ENCODE data around the gene HAPLN2. TPM values are rescaled to one million over a fixed set of nuclear protein-coding genes. Genes with fewer than 3 reads are reported as not detected.
A peak's percentile ranks its signal among the peaks of the same experiment; 100 is the strongest.
"Not testable (repeated sequence)": the region's sequence is repeated elsewhere in the genome, so short reads cannot be mapped to it uniquely, and the experiment has no call there.

The HAPLN2 gene
- total RNA-seq, 2 donors from 2014 or later = 3.8 TPM; not detected in 1

DNA sequence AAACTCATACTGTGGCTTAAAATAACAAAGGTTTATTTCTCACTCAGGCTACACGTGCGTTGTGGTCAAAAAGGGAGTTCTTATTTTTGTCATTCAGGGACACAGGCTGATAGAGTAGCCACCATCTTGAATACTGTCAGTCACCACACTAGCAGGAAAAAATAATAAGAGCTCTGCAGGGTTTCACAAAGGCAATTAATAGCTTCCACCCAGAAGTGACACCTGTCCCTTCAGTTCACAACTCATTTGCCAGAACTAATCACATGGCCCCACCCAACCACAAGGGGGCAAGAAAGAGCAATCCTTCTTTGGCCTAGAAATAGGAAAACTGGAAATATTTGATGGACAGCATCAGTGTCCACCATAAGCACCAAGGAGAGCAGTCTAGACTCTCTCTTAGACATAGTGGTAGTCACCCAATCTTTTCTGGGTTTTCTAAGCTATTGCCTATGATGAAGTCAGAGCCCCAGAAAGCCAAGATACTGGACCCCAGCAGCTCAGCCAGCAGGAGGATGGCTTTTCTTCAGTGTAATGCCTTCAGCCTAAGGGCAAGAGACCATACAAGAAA, 8.2 kb downstream of the HAPLN2 start:
- ATAC-seq = no peak
- Mint-ChIP-seq H3K9me3 (no peaks in the 10 kb centered on the region), H3K36me3 (peaks cover 0 to 4% of the 10 kb centered on the region in 2 donors), H3K27ac (no peak overlapping the region)
- no peak for DNase-seq (ENCODE audit: low spot score in 2 of 2)

DNA sequence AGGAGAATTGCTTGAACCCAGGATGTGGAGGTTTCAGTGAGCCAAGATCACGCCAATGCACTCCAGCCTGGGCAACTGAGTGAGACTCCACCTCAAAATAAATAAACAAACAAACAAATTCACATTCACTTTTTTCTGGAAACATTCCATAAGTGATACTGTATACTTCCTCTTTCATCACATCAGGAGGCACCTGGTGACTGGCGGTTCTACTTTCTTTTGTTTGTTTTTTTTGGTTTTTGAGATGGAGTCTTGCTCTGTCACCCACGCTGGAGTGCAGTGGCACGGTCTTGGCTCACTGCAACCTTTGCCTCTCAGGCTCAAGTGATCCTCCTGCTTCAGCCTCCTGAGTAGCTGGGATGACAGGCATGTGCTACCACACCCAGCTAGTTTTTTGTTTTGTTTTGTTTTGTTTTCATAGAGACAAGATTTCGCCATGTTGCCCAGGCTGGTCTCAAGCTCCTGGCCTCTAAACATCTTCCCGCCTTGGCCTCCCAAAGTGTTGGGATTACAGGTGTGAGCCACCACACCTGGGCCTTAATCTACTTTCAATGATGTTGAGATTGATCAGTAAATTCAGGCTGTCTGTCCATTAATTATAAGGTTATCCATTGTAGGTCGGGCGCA, 10.7 kb downstream of the HAPLN2 start:
- no peaks in the 10 kb centered on the region for H3K9me3 Mint-ChIP-seq
- DNase-seq (ENCODE audit: low spot score in 2 of 2) (no peak), ATAC-seq (no peak)
- H3K27ac Mint-ChIP-seq = no peak overlapping the region
- peaks cover 0 to 4% of the 10 kb centered on the region in 2 donors for H3K36me3 Mint-ChIP-seq

DNA sequence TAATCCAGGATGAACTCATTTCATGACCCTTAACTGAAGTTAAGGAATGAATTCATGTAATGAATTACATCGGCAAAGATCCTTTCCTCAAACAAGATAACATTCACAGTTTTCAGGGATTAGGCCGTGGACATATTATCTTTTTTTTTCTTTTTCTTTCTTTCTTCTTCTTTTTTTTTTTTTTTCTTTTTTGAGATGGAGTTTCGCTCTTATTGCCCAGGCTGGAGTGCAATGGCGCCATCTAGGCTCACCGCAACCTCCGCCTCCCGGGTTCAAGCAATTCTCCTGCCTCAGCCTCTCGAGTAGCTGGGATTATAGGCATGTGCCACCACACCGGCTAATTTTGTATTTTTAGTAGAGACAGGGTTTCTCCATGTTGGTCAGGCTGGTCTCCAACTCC, 11.9 kb downstream of the HAPLN2 start:
- not testable (repeated sequence) for H3K9me3 Mint-ChIP-seq; H3K36me3 Mint-ChIP-seq; H3K27ac Mint-ChIP-seq; DNase-seq (ENCODE audit: low spot score in 2 of 2); ATAC-seq

DNA sequence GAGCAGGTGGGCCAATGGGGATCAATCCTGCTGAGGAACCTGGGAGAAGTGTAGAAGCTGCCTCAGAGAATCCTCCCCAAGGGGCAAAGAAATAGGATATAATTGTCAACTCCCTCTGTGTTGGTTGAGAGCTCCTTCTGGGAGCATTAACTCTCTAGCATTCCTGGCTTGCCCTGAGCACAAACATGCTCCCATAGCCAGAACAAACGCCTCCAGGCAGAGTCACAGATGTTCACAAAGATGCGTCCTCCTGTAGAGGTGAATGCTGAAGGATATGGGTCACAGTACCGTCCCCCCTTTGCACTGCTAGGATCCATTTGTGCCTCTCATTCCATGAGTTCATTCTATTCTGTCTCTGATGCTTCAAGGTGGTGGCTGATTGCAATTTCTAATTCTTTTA, 13.1 kb downstream of the HAPLN2 start:
- DNase-seq (ENCODE audit: low spot score in 2 of 2) (no peak), ATAC-seq (no peak)
- Mint-ChIP-seq H3K27ac (peak overlapping the region in 1 of 2 donors; percentile 12), H3K9me3 (no peaks in the 10 kb centered on the region), H3K36me3 (no peaks in the 10 kb centered on the region)

DNA sequence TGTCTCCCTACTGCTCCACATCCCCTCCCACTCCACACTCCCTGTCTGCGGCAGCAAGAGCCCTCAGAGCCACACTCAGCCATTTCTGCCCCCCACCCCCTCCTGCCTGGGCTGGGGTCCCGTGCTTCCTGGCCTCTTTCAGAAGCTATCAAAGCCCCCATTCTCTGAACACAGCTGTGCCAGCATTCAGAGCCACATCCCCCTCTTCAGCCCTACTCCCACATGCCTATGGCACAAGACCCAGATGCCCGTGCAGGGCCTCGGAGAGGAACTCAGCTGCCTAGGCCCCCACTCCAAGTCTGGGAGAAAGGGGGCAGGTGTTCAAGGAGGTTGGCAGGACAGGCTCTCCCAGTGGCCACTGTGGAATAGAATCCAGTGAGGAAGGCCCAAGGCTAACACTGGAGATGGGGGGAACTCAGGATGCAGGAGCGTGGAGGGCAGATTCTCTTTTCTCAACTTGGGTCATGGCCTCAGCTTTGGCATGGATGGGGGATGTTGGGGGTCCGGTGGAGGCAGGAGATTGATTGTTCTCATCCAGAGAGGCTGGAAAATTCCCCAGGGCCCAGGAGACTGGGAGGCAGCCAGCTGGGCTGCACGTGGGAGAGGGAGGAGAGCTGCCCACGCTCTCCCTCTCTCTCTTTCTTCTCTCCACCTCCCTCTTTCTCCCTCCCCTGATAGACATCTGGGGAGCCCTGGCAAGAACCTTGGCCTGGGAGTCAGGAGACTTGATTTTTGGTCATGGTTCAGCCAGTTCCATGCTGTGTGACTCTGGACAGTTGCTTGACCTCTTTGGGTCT, 19.2 kb downstream of the HAPLN2 start:
- Mint-ChIP-seq H3K27ac (no peak overlapping the region), H3K36me3 (peaks cover 0 to 7% of the 10 kb centered on the region in 2 donors), H3K9me3 (no peaks in the 10 kb centered on the region)
- DNase-seq (ENCODE audit: low spot score in 2 of 2) (no peak), ATAC-seq (no peak)

DNA sequence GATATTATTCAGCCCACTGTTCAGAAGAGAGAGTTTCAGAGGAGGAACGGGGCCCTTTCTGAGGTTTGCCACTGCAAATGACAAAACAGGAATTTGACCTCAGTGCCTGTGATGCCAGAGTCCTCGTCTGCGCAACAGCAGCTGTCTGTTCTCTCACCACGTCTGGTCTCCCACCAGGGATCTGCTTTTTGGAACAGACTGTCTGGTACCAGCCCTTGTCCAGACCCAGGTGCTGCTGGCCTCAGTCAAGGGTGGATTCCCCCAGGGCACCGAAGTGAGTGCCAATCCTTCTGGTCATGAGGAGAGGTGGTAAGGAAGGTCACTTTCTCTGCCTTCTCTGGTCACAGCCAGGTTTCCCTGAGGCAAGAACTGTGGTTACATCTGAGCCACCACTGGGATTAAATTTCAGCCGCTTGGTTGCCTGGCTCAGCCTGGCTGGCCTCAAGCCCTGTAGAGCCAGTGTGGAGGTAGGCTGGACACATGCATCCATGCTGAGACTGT, 20.4 kb downstream of the HAPLN2 start:
- DNase-seq (ENCODE audit: low spot score in 2 of 2) = no peak

DNA sequence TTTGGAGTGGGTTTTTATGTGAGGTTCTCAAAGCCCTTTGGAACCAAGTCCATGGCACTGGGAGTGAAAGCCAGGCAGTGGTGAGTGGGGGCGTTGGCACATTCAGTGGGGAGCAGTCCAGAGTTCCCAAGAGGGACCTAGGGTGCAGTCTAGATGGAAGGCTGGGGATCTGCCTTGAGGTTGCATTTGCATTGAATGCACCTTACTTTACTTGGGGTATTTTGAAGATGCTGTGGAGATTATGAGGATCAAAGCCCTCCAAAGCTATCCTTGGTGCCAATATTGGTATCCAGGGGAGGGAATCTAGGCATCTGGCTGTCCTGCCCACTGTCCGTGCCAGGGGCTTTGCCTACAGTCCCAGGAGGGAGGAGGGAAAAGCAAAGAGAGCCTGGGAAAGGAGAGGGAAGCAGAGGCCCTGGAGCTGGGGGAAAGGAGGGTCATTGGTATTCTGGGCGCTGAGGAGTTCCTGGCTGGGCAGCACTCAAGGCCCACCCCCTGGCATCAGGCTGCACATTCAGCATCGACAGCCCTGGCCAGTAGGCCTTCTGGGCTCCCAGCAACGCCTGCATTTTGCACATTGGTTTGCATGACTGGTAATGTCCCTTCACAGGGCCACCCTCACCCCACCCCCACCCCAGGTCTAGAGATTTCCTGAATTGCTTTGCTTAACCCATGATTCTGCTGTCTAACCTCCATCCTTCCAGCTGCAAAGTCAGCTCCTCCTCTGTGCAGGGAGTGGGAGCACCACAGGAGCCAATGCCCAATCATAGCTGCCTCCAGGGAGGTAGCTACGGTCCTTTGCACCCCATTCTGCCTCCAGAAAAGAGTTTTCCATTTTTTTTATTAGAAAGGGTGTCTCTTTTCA, 21.9 kb downstream of the HAPLN2 start:
- DNase-seq (ENCODE audit: low spot score in 2 of 2) = no peak
- no peaks in the 10 kb centered on the region for H3K9me3 Mint-ChIP-seq
- H3K36me3 Mint-ChIP-seq = peaks cover 0 to 7% of the 10 kb centered on the region in 2 donors
- ATAC-seq = no peak
- no peak overlapping the region for H3K27ac Mint-ChIP-seq

More for the DNA sequence above, 20.4 kb downstream of the HAPLN2 start:
- Mint-ChIP-seq H3K36me3 (peaks cover 0 to 7% of the 10 kb centered on the region in 2 donors), H3K27ac (no peak overlapping the region), H3K9me3 (no peaks in the 10 kb centered on the region)
- ATAC-seq = no peak

DNA sequence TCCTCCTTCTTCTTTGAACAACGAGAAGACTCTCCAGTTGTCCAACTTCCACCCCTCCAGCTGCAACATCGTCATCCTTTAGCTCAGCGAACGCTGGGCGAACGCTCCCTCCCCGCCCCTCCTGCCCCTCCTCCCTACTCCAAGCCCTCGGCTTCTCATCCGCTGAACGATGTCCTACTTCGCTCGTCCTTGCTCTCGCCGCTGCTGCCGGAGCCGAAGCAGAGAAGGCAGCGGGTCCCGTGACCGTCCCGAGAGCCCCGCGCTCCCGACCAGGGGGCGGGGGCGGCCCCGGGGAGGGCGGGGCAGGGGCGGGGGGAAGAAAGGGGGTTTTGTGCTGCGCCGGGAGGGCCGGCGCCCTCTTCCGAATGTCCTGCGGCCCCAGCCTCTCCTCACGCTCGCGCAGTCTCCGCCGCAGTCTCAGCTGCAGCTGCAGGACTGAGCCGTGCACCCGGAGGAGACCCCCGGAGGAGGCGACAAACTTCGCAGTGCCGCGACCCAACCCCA, 22.6 kb downstream of the HAPLN2 start, which contains the start of gene BCAN:
Gene BCAN, plus strand, starts transcription at position 357 of the 504 bp plus-strand sequence. CDS start 3,938 bp downstream, outside the sequence.
- Mint-ChIP-seq H3K27ac (no peak within 1 kb of the TSS), H3K36me3 (peaks cover 0 to 7% of the 10 kb centered on the region in 2 donors), H3K9me3 (no peaks in the 10 kb centered on the region)
- peak; percentile 28 to 36 for ATAC-seq
- DNase-seq (ENCODE audit: low spot score in 2 of 2) = no peak

DNA sequence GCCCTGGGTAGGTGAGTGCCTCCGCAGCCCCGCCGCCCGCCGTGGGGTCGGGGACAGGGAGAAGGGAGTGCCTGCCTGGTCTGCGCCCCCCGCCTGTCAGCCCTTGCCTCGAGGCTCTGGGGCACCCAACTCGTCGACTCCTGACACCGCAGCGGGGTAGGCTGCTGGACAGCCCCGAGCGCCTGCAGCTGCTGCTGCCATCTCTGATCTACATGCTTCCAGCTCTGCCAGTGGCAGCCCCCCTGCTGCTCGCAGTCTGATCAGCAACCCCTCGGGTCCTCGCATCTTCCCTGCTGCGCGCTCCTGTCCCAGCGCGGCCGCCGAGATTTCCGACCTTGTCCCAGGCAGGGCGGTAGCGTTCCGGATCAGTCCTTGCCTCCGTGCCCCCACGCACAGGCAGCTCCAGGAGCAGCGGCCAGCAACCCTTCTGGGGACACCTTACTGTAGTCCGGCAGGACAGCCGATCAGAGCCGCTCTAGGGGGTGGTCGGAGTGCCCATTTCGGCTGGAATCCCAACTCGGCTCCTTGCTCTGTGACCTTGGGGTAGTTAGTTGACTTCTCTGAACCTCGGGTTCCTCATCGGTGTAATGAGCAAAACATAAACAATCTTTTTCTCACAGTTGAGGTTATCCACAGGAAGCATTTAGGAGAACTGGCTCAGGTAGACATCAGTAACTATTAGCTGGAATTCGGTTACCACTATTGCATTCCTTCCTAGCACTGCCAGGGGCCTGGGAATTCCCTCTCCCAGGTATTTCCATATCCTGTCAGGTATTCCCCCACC, 23.2 kb downstream of the HAPLN2 start:
- no peaks in the 10 kb centered on the region for H3K9me3 Mint-ChIP-seq
- peaks cover 0 to 7% of the 10 kb centered on the region in 2 donors for H3K36me3 Mint-ChIP-seq
- no peak for DNase-seq (ENCODE audit: low spot score in 2 of 2)
- no peak overlapping the region for H3K27ac Mint-ChIP-seq
- no peak for ATAC-seq

DNA sequence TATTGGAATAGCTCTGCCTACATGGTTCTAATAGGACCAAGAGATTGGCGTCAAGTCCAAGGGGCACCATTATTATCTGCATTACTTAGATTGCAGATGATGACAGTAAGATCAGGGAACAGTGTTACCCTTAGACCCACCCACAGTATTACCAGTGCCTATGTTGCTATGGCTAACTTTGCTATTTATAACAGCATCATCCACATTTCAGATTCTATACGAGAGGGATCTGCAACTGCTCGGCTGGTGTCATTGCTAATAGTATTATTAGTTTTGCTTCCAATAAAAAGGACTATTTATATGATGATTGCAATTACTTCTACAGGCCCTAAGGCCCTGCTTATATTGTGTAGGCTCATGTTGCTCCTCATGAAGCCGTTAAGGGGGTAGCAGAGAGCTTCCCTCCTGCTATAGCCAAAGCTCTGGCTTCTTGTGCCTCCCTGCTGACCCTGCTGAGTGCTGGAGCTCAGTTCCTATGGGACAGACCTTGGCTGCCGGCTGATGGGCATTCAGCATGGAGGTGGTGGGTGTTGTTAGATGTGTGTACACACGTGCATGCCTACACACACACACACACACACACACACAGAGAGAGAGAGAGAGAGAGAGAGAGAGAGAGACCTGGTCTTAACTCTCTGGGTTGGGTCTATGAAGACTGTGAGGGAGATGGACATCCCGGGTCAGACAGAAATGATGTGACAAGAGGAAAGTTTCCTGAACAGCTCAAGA, 24.0 kb downstream of the HAPLN2 start:
- Mint-ChIP-seq H3K9me3 (no peaks in the 10 kb centered on the region), H3K36me3 (peaks cover 0 to 7% of the 10 kb centered on the region in 2 donors), H3K27ac (no peak overlapping the region)
- DNase-seq (ENCODE audit: low spot score in 2 of 2) = no peak
- ATAC-seq = no peak

DNA sequence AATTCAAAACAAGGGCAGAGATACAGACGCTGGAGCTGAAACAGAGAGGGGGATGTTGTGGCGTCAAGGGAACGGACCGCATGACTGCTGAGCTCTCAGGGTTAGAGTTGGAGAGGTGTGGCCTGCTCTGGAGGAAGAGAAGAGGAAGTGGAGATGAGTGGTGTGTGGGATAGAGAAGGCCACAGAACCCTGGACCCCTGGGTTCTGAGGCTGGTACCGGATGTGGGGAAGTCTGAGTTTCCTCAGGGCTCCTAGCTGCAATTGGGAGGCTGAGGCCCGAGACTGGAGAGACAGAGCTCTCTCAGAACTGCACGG, 24.5 kb downstream of the HAPLN2 start:
- Mint-ChIP-seq H3K9me3 (no peaks in the 10 kb centered on the region), H3K36me3 (peaks cover 0 to 7% of the 10 kb centered on the region in 2 donors), H3K27ac (no peak overlapping the region)
- ATAC-seq = peak; percentile 77 to 80
- no peak for DNase-seq (ENCODE audit: low spot score in 2 of 2)

DNA sequence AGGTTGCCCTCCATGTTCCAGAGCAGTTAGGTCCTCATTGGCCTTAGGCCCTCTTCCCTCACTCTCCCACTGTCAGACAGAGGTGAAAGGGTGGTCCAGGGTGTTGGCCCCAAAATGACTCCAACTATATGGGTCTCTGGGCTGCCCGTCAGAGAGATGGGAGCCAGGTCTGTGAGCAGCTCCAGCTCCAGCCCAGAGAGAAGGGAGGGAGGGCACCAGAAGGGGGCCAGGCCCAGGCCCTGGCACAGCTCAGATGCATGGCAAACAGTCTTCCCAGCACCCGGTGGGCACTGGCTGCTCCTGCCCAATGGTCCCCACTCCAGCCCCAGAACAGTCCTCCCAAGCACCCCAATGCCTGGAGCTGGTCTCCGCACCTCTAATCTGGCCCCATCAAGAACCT, 24.9 kb downstream of the HAPLN2 start:
- DNase-seq (ENCODE audit: low spot score in 2 of 2) (no peak), ATAC-seq (no peak)
- Mint-ChIP-seq H3K36me3 (peaks cover 0 to 7% of the 10 kb centered on the region in 2 donors), H3K9me3 (no peaks in the 10 kb centered on the region), H3K27ac (no peak overlapping the region)

DNA sequence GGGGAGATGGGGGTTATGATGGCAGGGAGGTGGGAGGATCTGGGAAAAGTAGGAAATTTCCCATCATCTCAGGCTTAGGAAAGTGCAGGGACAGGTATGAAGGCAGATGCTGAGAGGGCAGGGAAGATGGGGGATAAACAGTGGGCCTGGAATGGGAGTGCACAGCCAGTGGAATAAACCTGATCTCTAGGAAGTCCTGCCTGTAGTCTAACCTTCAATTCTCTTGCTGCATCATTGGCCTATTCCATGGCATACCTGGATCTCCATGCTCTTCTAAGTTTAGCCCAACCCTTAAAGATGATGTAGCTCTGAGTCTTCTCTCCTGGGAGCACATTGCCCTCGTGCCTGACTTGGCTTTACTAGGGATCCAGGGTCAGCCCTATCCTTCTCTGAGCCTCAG, 25.4 kb downstream of the HAPLN2 start:
- Mint-ChIP-seq H3K27ac (no peak overlapping the region), H3K9me3 (no peaks in the 10 kb centered on the region)
- no peak for ATAC-seq

DNA sequence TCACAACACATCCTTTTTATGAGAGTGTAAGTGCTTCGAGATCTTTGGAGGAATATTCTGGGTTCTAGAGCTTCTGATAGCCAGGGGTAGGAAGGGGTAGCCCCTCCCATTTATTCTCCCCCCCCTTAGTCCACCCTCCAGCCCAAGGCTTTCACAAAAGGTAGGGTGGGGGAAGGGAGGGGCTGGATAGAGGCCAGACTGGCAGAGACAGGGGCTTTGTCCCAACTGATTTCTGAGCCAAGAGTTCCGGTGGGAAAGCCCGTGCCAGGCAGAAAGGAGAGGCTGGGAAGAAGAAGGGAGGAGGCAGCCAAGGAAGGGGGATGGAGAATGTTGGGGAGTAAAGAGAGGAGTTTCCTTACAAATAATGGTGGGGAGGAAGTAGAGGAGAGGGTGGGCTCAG, 25.8 kb downstream of the HAPLN2 start:
- ATAC-seq (no peak), DNase-seq (ENCODE audit: low spot score in 2 of 2) (no peak)
- H3K36me3 Mint-ChIP-seq = peaks cover 0 to 7% of the 10 kb centered on the region in 2 donors

More for the DNA sequence above, 25.4 kb downstream of the HAPLN2 start:
- H3K36me3 Mint-ChIP-seq = peaks cover 0 to 7% of the 10 kb centered on the region in 2 donors
- no peak for DNase-seq (ENCODE audit: low spot score in 2 of 2)

DNA sequence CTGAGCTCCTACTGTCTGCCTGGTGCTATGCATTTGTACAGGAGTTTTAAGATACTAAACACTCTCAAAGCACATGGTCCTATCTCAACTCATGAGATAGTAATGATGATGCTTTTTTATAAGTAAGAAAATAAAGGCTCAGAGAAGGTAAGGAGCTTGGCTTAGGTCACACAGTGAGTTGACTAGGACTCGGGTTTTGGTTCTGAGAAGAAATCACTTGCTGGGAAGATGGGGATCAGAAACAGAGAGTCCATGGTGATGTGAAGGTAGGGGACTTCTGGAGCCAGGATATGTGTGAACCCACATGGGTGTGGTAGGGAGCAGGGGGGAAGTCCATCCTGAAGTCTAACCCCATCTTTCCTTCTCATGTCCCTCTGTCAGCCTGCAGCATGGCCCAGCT, 26.5 kb downstream of the HAPLN2 start:
- H3K27ac Mint-ChIP-seq = no peak overlapping the region
- DNase-seq (ENCODE audit: low spot score in 2 of 2) = no peak
- H3K36me3 Mint-ChIP-seq = peaks cover 0 to 7% of the 10 kb centered on the region in 2 donors
- no peaks in the 10 kb centered on the region for H3K9me3 Mint-ChIP-seq
- no peak for ATAC-seq

More for the DNA sequence above, 25.8 kb downstream of the HAPLN2 start:
- H3K27ac Mint-ChIP-seq = no peak overlapping the region
- H3K9me3 Mint-ChIP-seq = no peaks in the 10 kb centered on the region
